GM13977 (cell line): ENCODE results near the gene RASA3.

ENCODE experiments used
- DNase-seq: peaks from one replicate; pipeline ENCODE4 v3.0.0; 2012; ENCODE audit warnings: low spot score
- CTCF ChIP-seq: IDR thresholded peaks from 2 replicates; pipeline ENCODE4 v1.5.1; 2012; ENCODE audit warnings: mild to moderate bottlenecking, control low read depth; ENCODE audit not compliant: insufficient read depth; ENCODE audit errors: extremely low read depth, missing control alignments
- in situ Hi-C: fragments of 300-500 bp; cut with MboI; formaldehyde crosslinking; loops from one replicate; pipeline ENCODE4 v1.12.0; 2022; ENCODE audit warnings: low sequenced_read_pairs, low pct_unique_long_range_greater_than_20kb, mixed read lengths, inconsistent platforms; ENCODE audit not compliant: unreplicated experiment

RASA3 gene

GRCh38 chr13:113975416-113975815 lies 157.0 kb downstream of the RASA3 start:
- in situ Hi-C loops: no loop called here
- TF ChIP-seq CTCF: no peak
- DNase-seq: no peak

- in situ Hi-C loops: no loop called here
- no peak for DNase-seq
- no peak for TF ChIP-seq CTCF
Observed at GRCh38 chr13:113974304-113975281, 157.8 kb downstream of the RASA3 start.

- TF ChIP-seq CTCF: no peak
- in situ Hi-C loops: no loop called here
- DNase-seq: no peak
Observed at GRCh38 chr13:113973218-113974164, 158.9 kb downstream of the RASA3 start, which contains the start of gene C13orf46. C13orf46 (minus strand) TSS chr13:113974076; CDS start chr13:113973997, 79 bp downstream.

GRCh38 chr13:113972451-113973217 lies 159.8 kb downstream of the RASA3 start:
- no peak for DNase-seq
- no peak for TF ChIP-seq CTCF
- in situ Hi-C loops: no loop called here

- in situ Hi-C loops: no loop called here
Observed at GRCh38 chr13:113971471-113972231, 160.8 kb downstream of the RASA3 start.

More at GRCh38 chr13:113971471-113972231, 160.8 kb downstream of the RASA3 start:
- no peak for DNase-seq
- no peak for TF ChIP-seq CTCF
